ENCODE measurements around the gene KLF11. TPM values are rescaled to one million over a fixed set of nuclear protein-coding genes. Genes with fewer than 3 reads are reported as not detected.

Gene KLF11
- polyA plus RNA-seq, 1 of the 3 experiments (the other 2 are of a cell fraction): 9.5 TPM

DNA sequence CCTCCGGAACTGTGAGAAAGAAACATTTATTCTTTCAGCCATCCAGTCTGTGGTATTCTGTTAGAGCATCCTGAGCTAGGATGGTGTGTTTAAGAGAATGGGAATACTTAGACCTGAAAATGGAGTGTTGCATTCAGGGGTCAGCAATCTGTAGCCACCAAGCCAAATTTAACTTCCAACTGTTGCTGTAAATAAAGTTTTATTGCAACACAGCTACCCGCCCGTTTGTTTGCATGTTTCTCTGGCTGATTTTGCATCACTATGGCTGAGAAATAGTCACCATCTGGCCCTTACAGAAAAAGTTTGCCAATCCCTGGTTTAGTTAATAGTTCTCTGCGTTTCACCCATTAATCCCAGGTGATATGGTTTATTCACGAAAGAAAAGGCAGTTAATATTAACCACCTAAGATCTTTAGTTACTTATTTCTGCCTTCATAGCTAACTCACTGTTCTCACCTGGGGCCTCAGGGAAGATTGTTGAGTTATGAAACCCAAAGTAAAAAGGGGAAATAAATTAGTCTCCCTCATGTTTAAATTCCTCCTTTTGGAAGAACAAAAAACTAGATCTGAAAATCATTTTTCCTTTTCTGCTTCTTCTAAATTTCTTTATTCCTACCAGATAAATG, 46.3 kb downstream of the KLF11 start:
- no peak for DNase-seq
- no peaks in the 10 kb centered on the region for H3K79me2 ChIP-seq (ENCODE audit: insufficient read depth)
- H3F3A ChIP-seq (replicated peaks; ENCODE audit: insufficient read depth): no peaks in the 10 kb centered on the region
- CTCF ChIA-PET: interaction anchor here (1.0 to 36.2 kb wide), 7 partner anchors 7 to 345 kb away, joined by 3 to 946 read pairs (median 4); partner anchors contain the start of gene CYS1
- no peaks in the 10 kb centered on the region for H3K9me2 ChIP-seq
- no peak overlapping the region for H2AFZ ChIP-seq (ENCODE audit: low read depth)
- H3K27me3 ChIP-seq (ENCODE audit: insufficient read depth): no peaks in the 10 kb centered on the region; the same call in 1 of the 2 replicates
- H3K4me1 ChIP-seq (ENCODE audit: control insufficient read depth in 1 of 2, insufficient read depth in 2 of 2, low read depth in 1 of 2, low read length in 1 of 2): peaks cover 0 to 12% of the 10 kb centered on the region in 2 experiments; a peak in 1 of 4 replicates
- no peak overlapping the region for H3K27ac ChIP-seq (ENCODE audit: low read depth in 2 of 2, low read length in 1 of 2)
- H3K9ac ChIP-seq: no peak overlapping the region
- POLR2A ChIA-PET: interaction anchor here (1.0 kb wide), 1 partner anchor 29 kb away, joined by 3 read pairs; no protein-coding TSS in a partner anchor
- H3K36me3 ChIP-seq (replicated peaks in 1 of 2; ENCODE audit: control insufficient read depth in 1 of 2, insufficient read depth in 2 of 2, low read length in 1 of 2): no peaks in the 10 kb centered on the region
- no peak overlapping the region for H3K4me2 ChIP-seq
- TF ChIP-seq, protein P1, sequence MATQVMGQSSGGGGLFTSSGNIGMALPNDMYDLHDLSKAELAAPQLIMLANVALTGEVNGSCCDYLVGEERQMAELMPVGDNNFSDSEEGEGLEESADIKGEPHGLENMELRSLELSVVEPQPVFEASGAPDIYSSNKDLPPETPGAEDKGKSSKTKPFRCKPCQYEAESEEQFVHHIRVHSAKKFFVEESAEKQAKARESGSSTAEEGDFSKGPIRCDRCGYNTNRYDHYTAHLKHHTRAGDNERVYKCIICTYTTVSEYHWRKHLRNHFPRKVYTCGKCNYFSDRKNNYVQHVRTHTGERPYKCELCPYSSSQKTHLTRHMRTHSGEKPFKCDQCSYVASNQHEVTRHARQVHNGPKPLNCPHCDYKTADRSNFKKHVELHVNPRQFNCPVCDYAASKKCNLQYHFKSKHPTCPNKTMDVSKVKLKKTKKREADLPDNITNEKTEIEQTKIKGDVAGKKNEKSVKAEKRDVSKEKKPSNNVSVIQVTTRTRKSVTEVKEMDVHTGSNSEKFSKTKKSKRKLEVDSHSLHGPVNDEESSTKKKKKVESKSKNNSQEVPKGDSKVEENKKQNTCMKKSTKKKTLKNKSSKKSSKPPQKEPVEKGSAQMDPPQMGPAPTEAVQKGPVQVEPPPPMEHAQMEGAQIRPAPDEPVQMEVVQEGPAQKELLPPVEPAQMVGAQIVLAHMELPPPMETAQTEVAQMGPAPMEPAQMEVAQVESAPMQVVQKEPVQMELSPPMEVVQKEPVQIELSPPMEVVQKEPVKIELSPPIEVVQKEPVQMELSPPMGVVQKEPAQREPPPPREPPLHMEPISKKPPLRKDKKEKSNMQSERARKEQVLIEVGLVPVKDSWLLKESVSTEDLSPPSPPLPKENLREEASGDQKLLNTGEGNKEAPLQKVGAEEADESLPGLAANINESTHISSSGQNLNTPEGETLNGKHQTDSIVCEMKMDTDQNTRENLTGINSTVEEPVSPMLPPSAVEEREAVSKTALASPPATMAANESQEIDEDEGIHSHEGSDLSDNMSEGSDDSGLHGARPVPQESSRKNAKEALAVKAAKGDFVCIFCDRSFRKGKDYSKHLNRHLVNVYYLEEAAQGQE (IDR thresholded peaks at IDR 0.05; ENCODE audit: low read depth, low read length): no peak
- TF ChIP-seq, protein P2, sequence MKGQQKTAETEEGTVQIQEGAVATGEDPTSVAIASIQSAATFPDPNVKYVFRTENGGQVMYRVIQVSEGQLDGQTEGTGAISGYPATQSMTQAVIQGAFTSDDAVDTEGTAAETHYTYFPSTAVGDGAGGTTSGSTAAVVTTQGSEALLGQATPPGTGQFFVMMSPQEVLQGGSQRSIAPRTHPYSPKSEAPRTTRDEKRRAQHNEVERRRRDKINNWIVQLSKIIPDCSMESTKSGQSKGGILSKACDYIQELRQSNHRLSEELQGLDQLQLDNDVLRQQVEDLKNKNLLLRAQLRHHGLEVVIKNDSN (IDR thresholded peaks at IDR 0.05; ENCODE audit: borderline replicate concordance, low read depth): no peak
- TF ChIP-seq FOXJ3 (CRISPR knock-in tag; IDR thresholded peaks at IDR 0.05) (no peak), RCOR1 (IDR thresholded peaks at IDR 0.05; ENCODE audit: low read length) (no peak)
- TF ChIP-seq, protein P3, sequence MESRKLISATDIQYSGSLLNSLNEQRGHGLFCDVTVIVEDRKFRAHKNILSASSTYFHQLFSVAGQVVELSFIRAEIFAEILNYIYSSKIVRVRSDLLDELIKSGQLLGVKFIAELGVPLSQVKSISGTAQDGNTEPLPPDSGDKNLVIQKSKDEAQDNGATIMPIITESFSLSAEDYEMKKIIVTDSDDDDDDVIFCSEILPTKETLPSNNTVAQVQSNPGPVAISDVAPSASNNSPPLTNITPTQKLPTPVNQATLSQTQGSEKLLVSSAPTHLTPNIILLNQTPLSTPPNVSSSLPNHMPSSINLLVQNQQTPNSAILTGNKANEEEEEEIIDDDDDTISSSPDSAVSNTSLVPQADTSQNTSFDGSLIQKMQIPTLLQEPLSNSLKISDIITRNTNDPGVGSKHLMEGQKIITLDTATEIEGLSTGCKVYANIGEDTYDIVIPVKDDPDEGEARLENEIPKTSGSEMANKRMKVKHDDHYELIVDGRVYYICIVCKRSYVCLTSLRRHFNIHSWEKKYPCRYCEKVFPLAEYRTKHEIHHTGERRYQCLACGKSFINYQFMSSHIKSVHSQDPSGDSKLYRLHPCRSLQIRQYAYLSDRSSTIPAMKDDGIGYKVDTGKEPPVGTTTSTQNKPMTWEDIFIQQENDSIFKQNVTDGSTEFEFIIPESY (IDR thresholded peaks at IDR 0.05; ENCODE audit: borderline replicate concordance, low read depth): no peak
- no peaks in the 10 kb centered on the region for H3K9me3 ChIP-seq
- 55% methylated on average over 5 of the region's 5 CpGs for WGBS (ENCODE audit: low lambda C conversion rate)
- H3K4me3 ChIP-seq (ENCODE audit: low read depth in 2 of 2, low read length in 1 of 2): no peak overlapping the region
- H4K20me1 ChIP-seq (ENCODE audit: insufficient read depth): no peaks in the 10 kb centered on the region

DNA sequence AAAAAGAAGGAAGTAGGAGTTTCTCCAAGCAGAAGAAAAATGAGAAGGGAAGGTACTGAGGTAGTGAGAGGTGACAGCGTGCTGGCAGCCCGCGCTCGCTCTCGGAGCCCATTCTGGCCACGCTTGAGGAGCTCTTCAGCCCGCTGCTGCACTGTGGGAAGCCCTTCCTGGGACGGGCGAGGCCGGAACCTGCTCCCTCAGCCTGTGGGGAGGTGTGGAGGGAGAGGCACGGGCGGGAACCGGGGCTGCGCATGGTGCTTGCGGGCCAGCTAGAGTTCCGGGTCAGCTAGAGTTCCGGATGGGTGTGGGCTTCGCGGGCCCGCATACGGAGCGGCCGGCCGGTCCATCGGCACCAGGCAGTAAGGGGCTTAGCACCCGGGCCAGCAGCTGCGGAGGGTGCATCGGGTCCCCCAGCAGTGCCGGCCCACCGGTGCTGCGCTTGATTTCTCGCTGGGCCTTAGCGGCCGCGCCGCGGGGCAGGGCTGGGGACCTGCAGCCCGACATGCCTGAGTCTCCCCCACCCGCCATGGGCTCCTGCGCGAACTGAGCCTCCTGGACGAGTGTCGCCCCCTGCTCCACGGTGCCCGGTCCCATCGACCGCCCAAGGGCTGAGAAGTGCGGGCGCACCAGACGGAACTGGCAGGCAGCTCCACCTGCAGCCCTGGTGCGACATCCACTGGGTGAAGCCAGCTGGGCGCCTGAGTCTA, 48.0 kb downstream of the KLF11 start:
- no peaks in the 10 kb centered on the region for H3K9me2 ChIP-seq
- H3K36me3 ChIP-seq (replicated peaks in 1 of 2; ENCODE audit: control insufficient read depth in 1 of 2, insufficient read depth in 2 of 2, low read length in 1 of 2): no peaks in the 10 kb centered on the region
- H3F3A ChIP-seq (replicated peaks; ENCODE audit: insufficient read depth): no peaks in the 10 kb centered on the region
- H3K4me3 ChIP-seq (ENCODE audit: low read depth in 2 of 2, low read length in 1 of 2): no peak overlapping the region
- no peak overlapping the region for H3K27ac ChIP-seq (ENCODE audit: low read depth in 2 of 2, low read length in 1 of 2)
- POLR2A ChIA-PET: no interaction called here
- no peaks in the 10 kb centered on the region for H3K79me2 ChIP-seq (ENCODE audit: insufficient read depth)
- WGBS (ENCODE audit: low lambda C conversion rate): 93% methylated on average over 36 of the region's 52 CpGs
- CTCF ChIA-PET: interaction anchor here (0.9 to 36.2 kb wide), 6 partner anchors 5 to 344 kb away, joined by 3 to 946 read pairs (median 6); partner anchors contain the start of gene CYS1
- H3K9ac ChIP-seq: no peak overlapping the region
- H2AFZ ChIP-seq (ENCODE audit: low read depth): no peak overlapping the region
- H3K4me2 ChIP-seq: no peak overlapping the region
- H3K27me3 ChIP-seq (ENCODE audit: insufficient read depth): no peaks in the 10 kb centered on the region
- no peaks in the 10 kb centered on the region for H4K20me1 ChIP-seq (ENCODE audit: insufficient read depth)
- peaks cover 0 to 13% of the 10 kb centered on the region in 2 experiments; a peak in 1 of 4 replicates for H3K4me1 ChIP-seq (ENCODE audit: control insufficient read depth in 1 of 2, insufficient read depth in 2 of 2, low read depth in 1 of 2, low read length in 1 of 2)
- H3K9me3 ChIP-seq: no peaks in the 10 kb centered on the region
- no peak for DNase-seq
- no peak for TF ChIP-seq FOXM1 (IDR thresholded peaks at IDR 0.05; ENCODE audit: low read depth)
- no peak for TF ChIP-seq FOXJ3 (CRISPR knock-in tag; IDR thresholded peaks at IDR 0.05)
- TF ChIP-seq GATA2 (CRISPR knock-in tag; IDR thresholded peaks at IDR 0.05): no peak
- TF ChIP-seq, protein P1 (IDR thresholded peaks at IDR 0.05; ENCODE audit: low read depth, low read length): no peak
- no peak for TF ChIP-seq CHD2 (IDR thresholded peaks at IDR 0.05; ENCODE audit: low read length, partially characterized antibody)
- TF ChIP-seq TAF1 (IDR thresholded peaks at IDR 0.05; ENCODE audit: borderline replicate concordance, low read depth, low read length): no peak
- no peak for TF ChIP-seq RFX5 (IDR thresholded peaks at IDR 0.05; ENCODE audit: low read length)
- no peak for TF ChIP-seq GABPA (IDR thresholded peaks at IDR 0.05; ENCODE audit: low read depth)
- TF ChIP-seq ELF1 (IDR thresholded peaks at IDR 0.05): no peak
- no peak for TF ChIP-seq FOSL2 (IDR thresholded peaks at IDR 0.05; ENCODE audit: borderline replicate concordance, low read depth)
- no peak for TF ChIP-seq SMC3 (IDR thresholded peaks at IDR 0.05; ENCODE audit: low read depth, low read length)
